ENCODE results near the gene SETD5.

DNA sequence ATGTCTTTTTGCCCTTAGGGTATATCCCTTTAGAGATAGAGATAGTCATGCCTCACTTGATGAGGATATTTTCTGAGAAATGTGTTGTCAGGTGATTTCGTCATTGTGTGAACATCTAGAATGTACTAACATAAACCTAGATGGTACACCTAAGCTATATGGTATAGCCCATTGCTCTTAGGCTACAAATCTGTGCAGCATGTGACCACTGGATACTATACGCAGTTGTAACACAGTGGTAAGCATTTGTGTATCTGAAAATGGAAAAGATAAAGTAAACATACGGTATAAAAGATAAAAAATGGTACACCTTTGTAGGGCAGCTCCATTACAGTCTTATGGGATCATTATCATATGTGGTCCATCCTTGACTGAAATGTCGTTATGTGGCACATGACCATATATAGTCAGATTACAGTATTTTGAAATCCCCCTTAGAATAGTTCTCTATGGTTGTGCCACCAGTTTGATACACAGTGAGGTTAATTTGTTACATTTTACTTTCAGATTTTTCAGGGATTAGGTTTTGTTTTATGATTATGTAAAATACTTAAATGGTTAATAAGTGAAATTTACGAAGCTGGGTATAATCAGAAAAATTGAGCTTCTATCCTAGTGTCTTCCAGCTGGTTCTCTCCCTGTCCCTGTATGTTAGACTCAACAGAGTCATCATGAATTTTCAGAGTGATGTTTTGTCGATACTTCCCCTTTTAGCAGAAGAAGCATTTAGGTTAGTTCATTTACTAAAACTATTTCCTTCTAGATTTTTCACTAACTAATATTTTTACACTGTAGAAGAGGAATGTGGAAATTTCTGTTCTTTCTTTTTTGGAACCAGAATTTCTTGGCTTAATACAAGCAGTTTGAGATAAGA, 12.8 kb downstream of the SETD5 start:
- TF ChIP-seq, protein P1, sequence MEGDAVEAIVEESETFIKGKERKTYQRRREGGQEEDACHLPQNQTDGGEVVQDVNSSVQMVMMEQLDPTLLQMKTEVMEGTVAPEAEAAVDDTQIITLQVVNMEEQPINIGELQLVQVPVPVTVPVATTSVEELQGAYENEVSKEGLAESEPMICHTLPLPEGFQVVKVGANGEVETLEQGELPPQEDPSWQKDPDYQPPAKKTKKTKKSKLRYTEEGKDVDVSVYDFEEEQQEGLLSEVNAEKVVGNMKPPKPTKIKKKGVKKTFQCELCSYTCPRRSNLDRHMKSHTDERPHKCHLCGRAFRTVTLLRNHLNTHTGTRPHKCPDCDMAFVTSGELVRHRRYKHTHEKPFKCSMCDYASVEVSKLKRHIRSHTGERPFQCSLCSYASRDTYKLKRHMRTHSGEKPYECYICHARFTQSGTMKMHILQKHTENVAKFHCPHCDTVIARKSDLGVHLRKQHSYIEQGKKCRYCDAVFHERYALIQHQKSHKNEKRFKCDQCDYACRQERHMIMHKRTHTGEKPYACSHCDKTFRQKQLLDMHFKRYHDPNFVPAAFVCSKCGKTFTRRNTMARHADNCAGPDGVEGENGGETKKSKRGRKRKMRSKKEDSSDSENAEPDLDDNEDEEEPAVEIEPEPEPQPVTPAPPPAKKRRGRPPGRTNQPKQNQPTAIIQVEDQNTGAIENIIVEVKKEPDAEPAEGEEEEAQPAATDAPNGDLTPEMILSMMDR (conservative IDR thresholded peaks at IDR 0.05; ENCODE audit: low read length): no peak
- TF ChIP-seq EZH2phosphoT487 (IDR thresholded peaks at IDR 0.05; ENCODE audit: borderline replicate concordance, low read depth, low read length): no peak

All from OCI-LY7 (cell line).